Measurements from ENCODE around the gene NKD2. TPM values are rescaled to one million over a fixed set of nuclear protein-coding genes. Genes with fewer than 3 reads are reported as not detected.
"Not testable (repeated sequence)": the region's sequence is repeated elsewhere in the genome, so short reads cannot be mapped to it uniquely, and the experiment has no call there.

The NKD2 gene
- total RNA-seq, 2 experiments from 2014 or later = 0.41 to 1.1 TPM

- peaks cover 50% of the 10 kb centered on the region for H3K27me3 Mint-ChIP-seq
- ChIA-PET CTCF (interaction anchor here (0.6 kb wide), 1 partner anchor 24 kb away, joined by 3 read pairs; no protein-coding TSS in a partner anchor), POLR2A (no interaction called here)
- no peaks in the 10 kb centered on the region for H3K36me3 Mint-ChIP-seq
- peaks cover 18% of the 10 kb centered on the region for H3K4me1 Mint-ChIP-seq (ENCODE audit: low read depth)
- intact Hi-C loops (cut with micrococcal nuclease) = no loop called here
- H3K9me3 Mint-ChIP-seq = no peaks in the 10 kb centered on the region
- no peak overlapping the region for H3K4me3 Mint-ChIP-seq
- no peak overlapping the region for H3K27ac Mint-ChIP-seq
- DNase-seq = no peak
Observed at GRCh38 chr5:966345-966710, 42.3 kb upstream of the NKD2 start.

- CTCF ChIA-PET = no interaction called here
Observed at GRCh38 chr5:966941-967340, 41.7 kb upstream of the NKD2 start.

GRCh38 chr5:968881-969280 lies 39.7 kb upstream of the NKD2 start:
- intact Hi-C loops (cut with micrococcal nuclease) = no loop called here
- H3K27me3 Mint-ChIP-seq = peaks cover 52% of the 10 kb centered on the region
- no peak for DNase-seq
- no peak overlapping the region for H3K4me3 Mint-ChIP-seq
- ChIA-PET POLR2A (no interaction called here), CTCF (no interaction called here)
- no peaks in the 10 kb centered on the region for H3K36me3 Mint-ChIP-seq
- H3K27ac Mint-ChIP-seq = no peak overlapping the region
- H3K9me3 Mint-ChIP-seq = no peaks in the 10 kb centered on the region
- peaks cover 11% of the 10 kb centered on the region for H3K4me1 Mint-ChIP-seq (ENCODE audit: low read depth)

More at GRCh38 chr5:966941-967340, 41.7 kb upstream of the NKD2 start:
- Mint-ChIP-seq H3K4me3 (no peak overlapping the region), H3K9me3 (no peaks in the 10 kb centered on the region), H3K27ac (no peak overlapping the region), H3K36me3 (no peaks in the 10 kb centered on the region), H3K4me1 (ENCODE audit: low read depth) (peaks cover 18% of the 10 kb centered on the region), H3K27me3 (peaks cover 54% of the 10 kb centered on the region)
- no peak for DNase-seq
- intact Hi-C loops (cut with micrococcal nuclease) = no loop called here
- POLR2A ChIA-PET = no interaction called here

GRCh38 chr5:969408-969839 lies 39.2 kb upstream of the NKD2 start:
- H3K27me3 Mint-ChIP-seq = peaks cover 50% of the 10 kb centered on the region
- H3K9me3 Mint-ChIP-seq = no peaks in the 10 kb centered on the region
- H3K36me3 Mint-ChIP-seq = no peaks in the 10 kb centered on the region
- DNase-seq = no peak
- no peak overlapping the region for H3K27ac Mint-ChIP-seq
- ChIA-PET CTCF (no interaction called here), POLR2A (no interaction called here)
- intact Hi-C loops (cut with micrococcal nuclease) = no loop called here
- peaks cover 7% of the 10 kb centered on the region for H3K4me1 Mint-ChIP-seq (ENCODE audit: low read depth)
- H3K4me3 Mint-ChIP-seq = no peak overlapping the region

- CTCF ChIA-PET, POLR2A ChIA-PET: not testable (repeated sequence)
- H3K27me3 Mint-ChIP-seq = peaks cover 30% of the 10 kb centered on the region
Observed at GRCh38 chr5:972575-972974, 36.0 kb upstream of the NKD2 start.

GRCh38 chr5:976849-977751 lies 31.5 kb upstream of the NKD2 start:
- ChIA-PET CTCF (no interaction called here), POLR2A (no interaction called here)

More at GRCh38 chr5:972575-972974, 36.0 kb upstream of the NKD2 start:
- H3K9me3 Mint-ChIP-seq; H3K4me3 Mint-ChIP-seq; DNase-seq; intact Hi-C loops (cut with micrococcal nuclease); H3K36me3 Mint-ChIP-seq; H3K4me1 Mint-ChIP-seq (ENCODE audit: low read depth); H3K27ac Mint-ChIP-seq: not testable (repeated sequence)

GRCh38 chr5:978054-978453 lies 30.5 kb upstream of the NKD2 start:
- Mint-ChIP-seq H3K27ac (no peak overlapping the region), H3K36me3 (no peaks in the 10 kb centered on the region), H3K4me3 (no peak overlapping the region), H3K27me3 (peaks cover 2% of the 10 kb centered on the region), H3K9me3 (no peaks in the 10 kb centered on the region), H3K4me1 (ENCODE audit: low read depth) (no peaks in the 10 kb centered on the region)
- CTCF ChIA-PET = no interaction called here
- POLR2A ChIA-PET = no interaction called here
- no peak for DNase-seq
- intact Hi-C loops (cut with micrococcal nuclease) = no loop called here

More at GRCh38 chr5:976849-977751, 31.5 kb upstream of the NKD2 start:
- H3K4me1 Mint-ChIP-seq (ENCODE audit: low read depth) = no peaks in the 10 kb centered on the region
- H3K9me3 Mint-ChIP-seq = no peaks in the 10 kb centered on the region
- H3K27me3 Mint-ChIP-seq = peaks cover 5% of the 10 kb centered on the region
- no peaks in the 10 kb centered on the region for H3K36me3 Mint-ChIP-seq
- intact Hi-C loops (cut with micrococcal nuclease) = no loop called here
- no peak for DNase-seq
- no peak overlapping the region for H3K4me3 Mint-ChIP-seq
- H3K27ac Mint-ChIP-seq = no peak overlapping the region

GRCh38 chr5:978693-979092 lies 29.9 kb upstream of the NKD2 start:
- CTCF ChIA-PET = no interaction called here
- intact Hi-C loops (cut with micrococcal nuclease) = no loop called here

GRCh38 chr5:979100-979817 lies 29.3 kb upstream of the NKD2 start:
- CTCF ChIA-PET = no interaction called here
- intact Hi-C loops (cut with micrococcal nuclease) = no loop called here
- H3K36me3 Mint-ChIP-seq = no peaks in the 10 kb centered on the region
- DNase-seq = no peak
- H3K4me1 Mint-ChIP-seq (ENCODE audit: low read depth) = no peaks in the 10 kb centered on the region
- no peak overlapping the region for H3K4me3 Mint-ChIP-seq
- peaks cover 8% of the 10 kb centered on the region for H3K27me3 Mint-ChIP-seq
- peaks cover 4% of the 10 kb centered on the region for H3K9me3 Mint-ChIP-seq
- POLR2A ChIA-PET = no interaction called here
- no peak overlapping the region for H3K27ac Mint-ChIP-seq

More at GRCh38 chr5:978693-979092, 29.9 kb upstream of the NKD2 start:
- Mint-ChIP-seq H3K27ac (no peak overlapping the region), H3K4me1 (ENCODE audit: low read depth) (no peaks in the 10 kb centered on the region), H3K27me3 (peaks cover 6% of the 10 kb centered on the region), H3K4me3 (no peak overlapping the region), H3K36me3 (no peaks in the 10 kb centered on the region), H3K9me3 (peaks cover 3% of the 10 kb centered on the region)
- DNase-seq = no peak
- POLR2A ChIA-PET = no interaction called here

GRCh38 chr5:980001-980588 lies 28.5 kb upstream of the NKD2 start:
- Mint-ChIP-seq H3K36me3 (no peaks in the 10 kb centered on the region), H3K27ac (no peak overlapping the region), H3K4me1 (ENCODE audit: low read depth) (no peaks in the 10 kb centered on the region), H3K4me3 (no peak overlapping the region), H3K27me3 (peaks cover 13% of the 10 kb centered on the region), H3K9me3 (peaks cover 7% of the 10 kb centered on the region)
- no peak for DNase-seq
- ChIA-PET POLR2A (no interaction called here), CTCF (no interaction called here)
- intact Hi-C loops (cut with micrococcal nuclease) = no loop called here

- CTCF ChIA-PET = no interaction called here
- no peaks in the 10 kb centered on the region for H3K36me3 Mint-ChIP-seq
- no peak overlapping the region for H3K27ac Mint-ChIP-seq
- H3K9me3 Mint-ChIP-seq = peaks cover 7% of the 10 kb centered on the region
- no peak overlapping the region for H3K4me3 Mint-ChIP-seq
- no peaks in the 10 kb centered on the region for H3K4me1 Mint-ChIP-seq (ENCODE audit: low read depth)
- intact Hi-C loops (cut with micrococcal nuclease) = no loop called here
- POLR2A ChIA-PET = no interaction called here
- DNase-seq = no peak
- H3K27me3 Mint-ChIP-seq = peaks cover 18% of the 10 kb centered on the region
Observed at GRCh38 chr5:980966-981365, 27.6 kb upstream of the NKD2 start.

- peaks cover 7% of the 10 kb centered on the region for H3K9me3 Mint-ChIP-seq
Observed at GRCh38 chr5:981456-981855, 27.1 kb upstream of the NKD2 start.

More at GRCh38 chr5:981456-981855, 27.1 kb upstream of the NKD2 start:
- H3K27me3 Mint-ChIP-seq = peaks cover 22% of the 10 kb centered on the region
- no peak overlapping the region for H3K4me3 Mint-ChIP-seq
- ChIA-PET POLR2A (no interaction called here), CTCF (no interaction called here)
- no peak for DNase-seq
- intact Hi-C loops (cut with micrococcal nuclease) = no loop called here
- H3K4me1 Mint-ChIP-seq (ENCODE audit: low read depth) = no peaks in the 10 kb centered on the region
- H3K27ac Mint-ChIP-seq = no peak overlapping the region
- H3K36me3 Mint-ChIP-seq = no peaks in the 10 kb centered on the region

All from activated CD4-positive, alpha-beta memory T cell treated with anti-CD3 and anti-CD28 coated beads for 36 hours (primary cell).